ENCODE data around the gene ATP1A3. TPM values are rescaled to one million over a fixed set of nuclear protein-coding genes. Genes with fewer than 3 reads are reported as not detected.

The ATP1A3 gene
- total RNA-seq, 2 experiments from 2014 or later = 3.2 to 4.6 TPM

- DNase-seq (no peak), ATAC-seq (ENCODE audit: poor library complexity) (no peak)
- H3K27ac ChIP-seq (ENCODE audit: low read depth in 1 of 2, low read length in 2 of 2) = no peak overlapping the region
- Mint-ChIP-seq H3K27me3 (no peaks in the 10 kb centered on the region), H3K36me3 (ENCODE audit: low read depth) (no peaks in the 10 kb centered on the region), H3K9me3 (no peaks in the 10 kb centered on the region), H3K4me1 (ENCODE audit: low read depth) (no peaks in the 10 kb centered on the region), H3K27ac (no peak overlapping the region), H3K4me3 (no peak overlapping the region)
- POLR2A ChIA-PET = no interaction called here
- intact Hi-C loops (cut with DNase I, micrococcal nuclease) = no loop called here
- H3K9me3 ChIP-seq (ENCODE audit: control insufficient read depth in 1 of 2, insufficient read depth in 1 of 2, low read length in 2 of 2) = no peaks in the 10 kb centered on the region
- no peaks in the 10 kb centered on the region for H3K27me3 ChIP-seq (ENCODE audit: control insufficient read depth in 1 of 2, insufficient read depth in 2 of 2, low read length in 2 of 2)
- no peaks in the 10 kb centered on the region for H3K4me1 ChIP-seq (ENCODE audit: insufficient read depth, low read length)
- H3K36me3 ChIP-seq (ENCODE audit: insufficient read depth, low read length) = no peaks in the 10 kb centered on the region
- TF ChIP-seq CTCF (IDR thresholded peaks at IDR 0.05) = no peak
- no peak overlapping the region for H3K4me3 ChIP-seq (ENCODE audit: low read length)
- CTCF ChIA-PET = no interaction called here
Measured at GRCh38 chr19:41974652-41975051, 19.4 kb downstream of the ATP1A3 start.

GRCh38 chr19:41971363-41971762, 22.7 kb downstream of the ATP1A3 start:
- no peaks in the 10 kb centered on the region for H3K9me3 ChIP-seq (ENCODE audit: control insufficient read depth in 1 of 2, insufficient read depth in 1 of 2, low read length in 2 of 2)
- Mint-ChIP-seq H3K27ac (no peak overlapping the region), H3K4me3 (no peak overlapping the region), H3K36me3 (ENCODE audit: low read depth) (no peaks in the 10 kb centered on the region), H3K27me3 (no peaks in the 10 kb centered on the region), H3K4me1 (ENCODE audit: low read depth) (no peaks in the 10 kb centered on the region), H3K9me3 (no peaks in the 10 kb centered on the region)
- H3K27ac ChIP-seq (ENCODE audit: low read depth in 1 of 2, low read length in 2 of 2) = no peak overlapping the region
- DNase-seq (no peak), ATAC-seq (ENCODE audit: poor library complexity) (no peak)
- H3K4me1 ChIP-seq (ENCODE audit: insufficient read depth, low read length) = no peaks in the 10 kb centered on the region
- intact Hi-C loops (cut with DNase I, micrococcal nuclease) = no loop called here
- H3K36me3 ChIP-seq (ENCODE audit: insufficient read depth, low read length) = no peaks in the 10 kb centered on the region
- H3K4me3 ChIP-seq (ENCODE audit: low read length) = no peak overlapping the region
- ChIA-PET CTCF (no interaction called here), POLR2A (no interaction called here)
- H3K27me3 ChIP-seq (ENCODE audit: control insufficient read depth in 1 of 2, insufficient read depth in 2 of 2, low read length in 2 of 2) = no peaks in the 10 kb centered on the region
- TF ChIP-seq CTCF (IDR thresholded peaks at IDR 0.05) = no peak

GRCh38 chr19:41969772-41970458, 24.1 kb downstream of the ATP1A3 start:
- ChIA-PET POLR2A (no interaction called here), CTCF (no interaction called here)
- no peaks in the 10 kb centered on the region for H3K4me1 Mint-ChIP-seq (ENCODE audit: low read depth)
- no peak for DNase-seq
- intact Hi-C loops (cut with DNase I, micrococcal nuclease) = no loop called here
- ATAC-seq (ENCODE audit: poor library complexity) = no peak
- H3K36me3 Mint-ChIP-seq (ENCODE audit: low read depth) = no peaks in the 10 kb centered on the region
- no peak overlapping the region for H3K4me3 Mint-ChIP-seq
- no peak overlapping the region for H3K27ac ChIP-seq (ENCODE audit: low read depth in 1 of 2, low read length in 2 of 2)
- H3K4me3 ChIP-seq (ENCODE audit: low read length) = no peak overlapping the region
- H3K27me3 ChIP-seq (ENCODE audit: control insufficient read depth in 1 of 2, insufficient read depth in 2 of 2, low read length in 2 of 2) = no peaks in the 10 kb centered on the region
- H3K9me3 ChIP-seq (ENCODE audit: control insufficient read depth in 1 of 2, insufficient read depth in 1 of 2, low read length in 2 of 2) = no peaks in the 10 kb centered on the region
- no peaks in the 10 kb centered on the region for H3K4me1 ChIP-seq (ENCODE audit: insufficient read depth, low read length)
- H3K9me3 Mint-ChIP-seq = no peaks in the 10 kb centered on the region
- no peaks in the 10 kb centered on the region for H3K36me3 ChIP-seq (ENCODE audit: insufficient read depth, low read length)
- no peaks in the 10 kb centered on the region for H3K27me3 Mint-ChIP-seq
- no peak overlapping the region for H3K27ac Mint-ChIP-seq
- TF ChIP-seq CTCF (IDR thresholded peaks at IDR 0.05) = no peak

All from CD4-positive, alpha-beta T cell (primary cell).